Measurements from ENCODE around the gene KCNH4. TPM values are rescaled to one million over a fixed set of nuclear protein-coding genes. Genes with fewer than 3 reads are reported as not detected.

Gene KCNH4
- total RNA-seq, 1 donor from 2014 or later, result not detected

DNA sequence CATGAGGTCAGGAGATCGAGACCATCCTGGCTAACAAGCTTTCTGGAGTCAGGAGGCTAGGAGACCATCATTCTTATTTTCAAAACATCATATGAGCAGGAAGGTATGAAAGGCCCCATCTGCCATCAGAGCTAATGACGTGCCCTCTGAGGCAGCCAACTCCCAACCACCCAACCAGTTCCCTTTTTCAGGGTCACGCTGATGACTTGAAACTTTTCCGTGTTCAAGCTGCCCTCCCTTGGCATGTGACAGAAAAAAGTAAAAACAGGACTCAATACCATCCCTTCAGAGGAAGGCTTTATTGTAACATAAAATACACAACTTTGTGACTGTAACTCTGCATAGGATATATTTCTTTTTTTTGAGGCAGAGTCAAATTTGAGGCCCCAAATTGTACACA lies 18.0 kb upstream of the KCNH4 start:
- H3K36me3 ChIP-seq (ENCODE audit: control insufficient read depth, insufficient read depth, low read length), result peaks cover under 1% of the 10 kb centered on the region
- TF ChIP-seq, protein P1, sequence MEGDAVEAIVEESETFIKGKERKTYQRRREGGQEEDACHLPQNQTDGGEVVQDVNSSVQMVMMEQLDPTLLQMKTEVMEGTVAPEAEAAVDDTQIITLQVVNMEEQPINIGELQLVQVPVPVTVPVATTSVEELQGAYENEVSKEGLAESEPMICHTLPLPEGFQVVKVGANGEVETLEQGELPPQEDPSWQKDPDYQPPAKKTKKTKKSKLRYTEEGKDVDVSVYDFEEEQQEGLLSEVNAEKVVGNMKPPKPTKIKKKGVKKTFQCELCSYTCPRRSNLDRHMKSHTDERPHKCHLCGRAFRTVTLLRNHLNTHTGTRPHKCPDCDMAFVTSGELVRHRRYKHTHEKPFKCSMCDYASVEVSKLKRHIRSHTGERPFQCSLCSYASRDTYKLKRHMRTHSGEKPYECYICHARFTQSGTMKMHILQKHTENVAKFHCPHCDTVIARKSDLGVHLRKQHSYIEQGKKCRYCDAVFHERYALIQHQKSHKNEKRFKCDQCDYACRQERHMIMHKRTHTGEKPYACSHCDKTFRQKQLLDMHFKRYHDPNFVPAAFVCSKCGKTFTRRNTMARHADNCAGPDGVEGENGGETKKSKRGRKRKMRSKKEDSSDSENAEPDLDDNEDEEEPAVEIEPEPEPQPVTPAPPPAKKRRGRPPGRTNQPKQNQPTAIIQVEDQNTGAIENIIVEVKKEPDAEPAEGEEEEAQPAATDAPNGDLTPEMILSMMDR (IDR thresholded peaks at IDR 0.05; ENCODE audit: insufficient read depth, low read length, poor library complexity, severe bottlenecking), result no peak

DNA sequence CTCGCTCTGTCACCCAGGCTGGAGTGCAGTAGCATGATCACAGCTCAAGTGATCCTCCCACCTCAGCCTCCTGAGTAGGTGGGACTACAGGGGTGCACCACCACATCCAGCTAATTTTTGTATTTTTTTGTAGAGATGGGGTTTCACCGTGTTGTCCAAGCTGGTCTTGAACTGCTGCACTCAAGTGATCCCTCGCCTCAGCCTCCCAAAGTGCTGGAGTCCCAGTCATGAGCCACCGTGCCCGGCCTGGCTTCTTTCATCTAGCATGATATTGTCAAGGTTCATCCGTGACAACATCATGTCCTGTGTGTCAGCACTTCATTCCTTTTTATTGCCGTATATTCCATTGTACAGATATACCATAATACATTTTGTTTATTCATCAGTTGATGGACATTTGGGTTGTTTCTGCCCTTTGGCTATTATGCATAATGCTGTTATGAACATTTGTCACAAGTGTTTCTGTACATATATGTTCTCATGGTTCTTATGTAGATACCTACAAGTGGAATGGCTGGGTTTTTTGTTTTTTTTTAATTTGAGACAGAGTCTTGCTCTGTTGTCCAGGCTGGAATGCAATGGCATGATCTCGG lies 16.7 kb upstream of the KCNH4 start:
- DNase-seq (ENCODE audit: low read depth), result no peak
- H3K36me3 ChIP-seq (ENCODE audit: control insufficient read depth, insufficient read depth, low read length), result no peaks in the 10 kb centered on the region
- H3K4me3 ChIP-seq (ENCODE audit: low read depth, low read length), result no peak overlapping the region
- no peaks in the 10 kb centered on the region for H3K27me3 ChIP-seq (ENCODE audit: control insufficient read depth, insufficient read depth, low read length)
- TF ChIP-seq, protein P1 (IDR thresholded peaks at IDR 0.05; ENCODE audit: insufficient read depth, low read length, poor library complexity, severe bottlenecking), result no peak

More for the DNA sequence above, 18.0 kb upstream of the KCNH4 start:
- Histone ChIP-seq H3K4me3 (ENCODE audit: low read depth, low read length) (no peak overlapping the region), H3K27me3 (ENCODE audit: control insufficient read depth, insufficient read depth, low read length) (no peaks in the 10 kb centered on the region)
- no peak for DNase-seq (ENCODE audit: low read depth)

DNA sequence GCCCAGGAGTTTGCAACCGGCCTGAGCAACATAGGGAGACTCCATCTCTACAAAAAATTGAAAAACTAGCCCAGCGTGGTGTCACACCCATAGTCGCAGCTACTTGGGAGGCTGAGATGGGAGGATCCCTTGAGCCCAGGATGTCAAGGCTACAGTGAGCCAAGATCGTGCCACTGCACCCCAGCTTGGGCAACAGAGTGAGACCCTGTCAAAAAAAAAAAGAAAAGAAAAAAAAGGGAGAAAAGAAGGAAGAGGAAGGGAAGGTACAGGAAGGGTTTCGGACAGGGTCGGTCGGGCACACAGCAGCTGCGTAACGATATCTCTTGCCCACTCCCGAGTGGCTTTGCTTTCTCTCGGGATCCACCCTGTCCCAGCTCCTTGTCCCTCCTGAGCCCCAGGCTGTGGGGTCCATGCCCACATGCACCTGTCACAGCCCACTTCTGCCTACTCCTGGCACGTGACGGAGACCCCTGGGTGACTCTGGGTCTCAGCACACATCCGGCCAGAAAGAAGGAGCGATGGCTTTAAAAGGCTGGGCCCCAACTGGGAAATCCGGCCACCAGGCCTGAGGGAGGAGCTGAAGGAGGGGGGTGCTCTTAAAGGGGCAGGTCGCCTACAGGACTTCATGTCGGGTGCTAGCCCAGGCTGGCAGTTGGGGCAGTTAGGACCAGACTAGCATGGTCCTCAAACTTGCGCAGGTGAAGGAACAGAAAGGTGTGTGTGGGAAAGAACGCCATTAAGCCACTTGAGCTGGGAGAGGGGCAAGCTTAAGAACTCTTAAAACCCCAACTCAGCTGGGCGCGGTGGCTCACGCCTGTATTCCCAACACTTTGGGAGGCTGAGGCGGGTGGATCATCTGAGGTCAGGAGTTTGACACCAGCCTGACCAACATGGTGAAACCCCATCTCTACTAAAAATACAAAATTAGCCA lies 13.3 kb upstream of the KCNH4 start, which contains the start of gene GHDC:
Gene GHDC, minus strand, starts transcription at position 526 of the 931 bp plus-strand sequence. CDS start 913 bp downstream, outside the sequence.
- peak; percentile 57 for DNase-seq (ENCODE audit: low read depth)
- Histone ChIP-seq H3K36me3 (ENCODE audit: control insufficient read depth, insufficient read depth, low read length) (no peaks in the 10 kb centered on the region), H3K27me3 (ENCODE audit: control insufficient read depth, insufficient read depth, low read length) (no peaks in the 10 kb centered on the region), H3K4me3 (ENCODE audit: low read depth, low read length) (peak within 1 kb of the TSS; percentile 67)
- TF ChIP-seq, protein P1 (IDR thresholded peaks at IDR 0.05; ENCODE audit: insufficient read depth, low read length, poor library complexity, severe bottlenecking), result no peak

DNA sequence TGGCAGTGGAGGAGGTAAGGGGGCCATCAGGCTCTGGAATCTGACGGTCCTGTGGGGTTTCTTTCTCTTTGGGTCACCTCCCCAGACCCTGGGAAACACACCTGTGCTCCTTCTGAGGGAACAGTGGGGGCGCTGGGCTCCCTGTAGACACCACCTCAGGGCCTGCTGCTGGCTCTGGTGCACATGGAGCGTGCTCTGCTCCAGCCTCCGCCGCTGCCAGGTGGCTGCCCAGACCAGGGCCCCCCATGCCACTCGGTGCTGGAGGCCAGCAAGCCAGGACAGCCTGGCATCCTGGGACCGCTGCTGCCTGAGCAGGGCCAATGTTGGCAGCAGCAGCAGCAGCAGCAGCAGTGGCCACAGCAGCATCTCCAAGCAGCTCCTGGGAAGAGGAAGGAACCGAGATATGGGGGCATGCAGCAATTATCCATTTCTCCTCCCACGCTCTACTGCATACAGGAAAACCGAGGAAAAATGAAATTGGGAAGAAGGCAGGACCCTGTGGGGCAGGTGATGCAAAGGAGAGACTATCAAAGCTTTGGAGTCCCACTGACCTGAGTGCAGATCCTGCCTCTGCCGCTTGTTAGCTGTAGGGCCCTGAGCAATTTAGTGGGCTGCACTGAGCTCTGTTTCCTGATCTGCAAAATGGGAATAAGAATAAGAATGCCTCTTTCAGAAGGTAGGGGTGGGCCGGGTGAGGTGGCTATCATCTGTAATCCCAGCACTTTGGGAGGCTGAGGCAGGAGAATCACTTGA lies 12.4 kb upstream of the KCNH4 start:
- TF ChIP-seq, protein P1 (IDR thresholded peaks at IDR 0.05; ENCODE audit: insufficient read depth, low read length, poor library complexity, severe bottlenecking), result no peak
- Histone ChIP-seq H3K4me3 (ENCODE audit: low read depth, low read length) (peak overlapping the region; percentile 67), H3K27me3 (ENCODE audit: control insufficient read depth, insufficient read depth, low read length) (no peaks in the 10 kb centered on the region), H3K36me3 (ENCODE audit: control insufficient read depth, insufficient read depth, low read length) (no peaks in the 10 kb centered on the region)
- DNase-seq (ENCODE audit: low read depth), result no peak

DNA sequence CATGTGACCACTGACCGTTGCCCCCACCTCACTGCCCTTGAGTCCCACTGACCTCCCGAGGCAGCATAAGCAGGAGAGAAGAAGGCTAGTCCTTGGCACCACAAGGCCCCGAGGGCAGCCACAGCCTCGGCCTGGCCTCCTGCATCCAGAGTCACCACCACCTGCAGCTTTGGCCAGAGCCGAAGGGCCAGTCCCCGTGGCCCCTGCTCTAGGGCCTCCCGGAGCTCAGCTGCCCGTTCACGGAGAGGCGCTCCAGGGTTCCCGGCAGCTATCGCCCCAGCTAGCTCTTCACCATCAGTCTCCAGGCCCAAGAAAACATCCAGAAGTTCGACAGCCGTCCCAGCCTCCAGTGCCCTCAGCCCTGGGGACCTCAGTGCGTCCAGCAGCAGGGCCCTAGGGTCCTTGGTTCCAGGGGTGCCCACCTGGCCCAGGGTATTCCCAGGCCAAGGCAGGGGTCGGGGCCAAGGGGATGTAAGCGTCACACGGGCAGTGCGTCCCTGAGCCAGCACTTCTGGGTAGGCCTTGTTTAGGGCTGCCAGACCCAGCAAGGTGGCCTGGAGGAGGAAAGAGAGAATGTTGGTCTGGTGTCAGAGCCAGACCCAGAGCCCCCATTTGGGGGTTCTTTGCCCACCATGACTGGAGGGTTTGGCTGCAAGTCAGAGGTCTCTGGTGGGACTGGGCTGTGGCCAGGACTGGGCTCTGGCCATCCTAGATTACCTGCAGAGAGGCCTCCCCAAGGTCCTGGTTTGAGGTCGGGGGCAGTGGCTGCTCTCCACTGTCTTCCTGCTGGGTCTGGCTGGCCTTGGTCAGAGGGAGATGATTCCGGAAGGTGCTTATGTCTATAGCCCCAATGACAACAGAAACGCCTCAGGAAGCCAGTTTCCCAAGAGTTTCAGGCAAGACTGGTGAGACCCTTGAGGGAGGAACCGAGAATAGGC lies 11.5 kb upstream of the KCNH4 start:
- H3K27me3 ChIP-seq (ENCODE audit: control insufficient read depth, insufficient read depth, low read length), result no peaks in the 10 kb centered on the region
- TF ChIP-seq, protein P1 (IDR thresholded peaks at IDR 0.05; ENCODE audit: insufficient read depth, low read length, poor library complexity, severe bottlenecking), result no peak
- no peak overlapping the region for H3K4me3 ChIP-seq (ENCODE audit: low read depth, low read length)
- no peak for DNase-seq (ENCODE audit: low read depth)
- H3K36me3 ChIP-seq (ENCODE audit: control insufficient read depth, insufficient read depth, low read length), result no peaks in the 10 kb centered on the region

All from kidney epithelial cell (primary cell).